B cell (primary cell): ENCODE data around the gene ANTXR2. TPM values are rescaled to one million over a fixed set of nuclear protein-coding genes. Genes with fewer than 3 reads are reported as not detected.

Experiments
- ATAC-seq: fragments of 200-7000 bp; cut with Tn5 transposase; one replicate; pipeline ENCODE4 v1.10.0; 2021; ENCODE audit warnings: low read depth, mild to moderate bottlenecking, moderate number of reproducible peaks, moderate library complexity
- CTCF ChIA-PET: fragments of 350-600 bp; sonication (Branson Sonifier 250); formaldehyde crosslinking; loops from one replicate; lab custom pipeline; 2021; ENCODE audit warnings: antibody characterized with exemption, inconsistent platforms; lab: Charles Lee
- POLR2A ChIA-PET: fragments of 350-600 bp; sonication (Branson Sonifier 250); formaldehyde crosslinking; loops from one replicate; lab custom pipeline; 2021; ENCODE audit warnings: antibody characterized with exemption; lab: Charles Lee
- DNase-seq: peaks from one replicate; pipeline ENCODE4 v3.0.0; 2013
- H2AFZ ChIP-seq: 2 replicates; pipeline ENCODE4 v1.6.1; 2012; ENCODE audit warnings: mild to moderate bottlenecking, low read depth, low read length; ENCODE audit not compliant: insufficient read depth, poor library complexity, severe bottlenecking
- H3K27ac ChIP-seq, 2 donors: 1 replicate in 1 of 2; 2 replicates in 1 of 2; pipeline ENCODE4 v1.5.1; 2012 to 2013; ENCODE audit warnings: low read length in 2 of 2, mild to moderate bottlenecking in 2 of 2, moderate library complexity in 1 of 2
- H3K27me3 ChIP-seq, 4 experiments: fragments of 200-600 bp in 1 of 4; sonication (generic) in 1 of 4; replicated peaks in 1 of 4; 1 replicate in 2 of 4; 2 replicates in 2 of 4; pipeline versions ENCODE4 v1.6.1 to v1.7.0; 2013 to 2016; ENCODE audit warnings: low read length in 3 of 4, mild to moderate bottlenecking in 2 of 4, mixed read lengths in 1 of 4, moderate library complexity in 1 of 4; ENCODE audit not compliant: insufficient read depth in 4 of 4, control insufficient read depth in 3 of 4; ENCODE audit errors: control extremely low read depth in 1 of 4
- H3K36me3 ChIP-seq, 2 experiments: replicated peaks in 1 of 2; 1 replicate in 1 of 2; 2 replicates in 1 of 2; pipeline versions ENCODE4 v1.6.1 to v1.7.1; 2013; ENCODE audit warnings: low read length in 1 of 2; ENCODE audit not compliant: insufficient read depth in 2 of 2, control insufficient read depth in 1 of 2; ENCODE audit errors: control extremely low read depth in 1 of 2, extremely low read depth in 1 of 2
- H3K4me1 ChIP-seq, 2 donors: fragments of 200-600 bp in 1 of 2; sonication (generic) in 1 of 2; 1 replicate in 1 of 2; 2 replicates in 1 of 2; pipeline versions ENCODE4 v1.5.1 to v1.6.1; 2013 to 2017; ENCODE audit warnings: low read length in 2 of 2; ENCODE audit not compliant: control insufficient read depth in 2 of 2, insufficient read depth in 2 of 2
- H3K4me2 ChIP-seq: replicated peaks from 2 replicates; pipeline ENCODE3; 2012; ENCODE audit warnings: mild to moderate bottlenecking, low read depth, low read length; ENCODE audit not compliant: poor library complexity, severe bottlenecking
- H3K4me3 ChIP-seq, 5 experiments: fragments of 200-600 bp in 1 of 5; sonication (generic) in 1 of 5; 1 replicate in 3 of 5; 2 replicates in 2 of 5; pipeline versions ENCODE4 v1.5.1 to v1.7.0; 2011 to 2016; ENCODE audit warnings: low read length in 4 of 5, mild to moderate bottlenecking in 4 of 5, low read depth in 2 of 5, control low read depth in 1 of 5, moderate library complexity in 1 of 5; ENCODE audit not compliant: insufficient read depth in 1 of 5; ENCODE audit errors: control extremely low read depth in 1 of 5, extremely low read depth in 1 of 5
- H3K79me2 ChIP-seq: fragments of 200-600 bp; sonication (generic); one replicate; pipeline ENCODE4 v1.6.0; 2016; ENCODE audit warnings: low read length; ENCODE audit not compliant: control insufficient read depth, insufficient read depth
- H3K9ac ChIP-seq: fragments of 200-600 bp; sonication (generic); 2 replicates; pipeline ENCODE4 v1.6.1; 2017; ENCODE audit warnings: mild to moderate bottlenecking, low read length, moderate library complexity
- H3K9me3 ChIP-seq, 3 donors: one replicate each; pipeline versions ENCODE4 v1.6.1 to v1.7.1; 2013; ENCODE audit warnings: low read length in 2 of 3; ENCODE audit not compliant: control insufficient read depth in 2 of 3, insufficient read depth in 1 of 3; ENCODE audit errors: control extremely low read depth in 1 of 3
- H4K20me1 ChIP-seq: 2 replicates; pipeline ENCODE4 v1.6.0; 2012; ENCODE audit warnings: mild to moderate bottlenecking, low read length; ENCODE audit not compliant: insufficient read depth, control insufficient read depth, poor library complexity, severe bottlenecking
- H3K27ac Mint-ChIP-seq: one replicate; pipeline ENCODE4 v1.8.0; 2021; ENCODE audit warnings: mixed read lengths
- H3K27me3 Mint-ChIP-seq: one replicate; pipeline ENCODE4 v1.8.0; 2021; ENCODE audit warnings: mixed read lengths
- H3K4me1 Mint-ChIP-seq: one replicate; pipeline ENCODE4 v1.8.0; 2021; ENCODE audit warnings: mixed read lengths
- H3K4me3 Mint-ChIP-seq: one replicate; pipeline ENCODE4 v1.8.0; 2021; ENCODE audit warnings: mixed read lengths
- H3K9me3 Mint-ChIP-seq: one replicate; pipeline ENCODE4 v1.8.0; 2022; ENCODE audit warnings: mixed read lengths; ENCODE audit not compliant: insufficient read depth
- EZH2 ChIP-seq: IDR thresholded peaks from 2 replicates; pipeline ENCODE4 v1.6.1; 2012; ENCODE audit warnings: borderline replicate concordance, low read depth, mild to moderate bottlenecking, moderate library complexity, low read length; ENCODE audit not compliant: insufficient read depth, poor library complexity, severe bottlenecking
- WGBS: methylation state at CpG from one replicate; pipeline ENCODE4 v1.1.5; 2013; ENCODE audit warnings: missing lambda C conversion rate; ENCODE audit not compliant: insufficient coverage; 5-methylcytosine and 5-hydroxymethylcytosine counted together
- intact Hi-C: fragments of 100-400 bp; cut with micrococcal nuclease; formaldehyde crosslinking; loops from one replicate; pipeline ENCODE4 v1.10.0; 2022
- polyA plus RNA-seq: library from polyadenylated mRNA; depleted of rRNA; stranded (reverse); fragments of >200 nt; gene quantifications from 2 replicates; pipeline ENCODE4 v1.2.3, GENCODE V29; 2012
- total RNA-seq, 2 donors: library from RNA; stranded (reverse); fragments of 120-200 nt in 1 of 2; gene quantifications; 1 replicate in 1 of 2; 2 replicates in 1 of 2; pipeline versions ENCODE4 v1.2.3 to v1.2.4, GENCODE V29; 2013 to 2022
- TF ChIP-seq, protein P1 (sequence below): fragments of 200-600 bp; IDR thresholded peaks from one replicate; pipeline ENCODE4 v1.8.0; 2022; ENCODE audit warnings: antibody characterized with exemption, mild to moderate bottlenecking

The ANTXR2 gene
- total and polyA plus RNA-seq, 2 donors (not counting 1 experiment from before 2014, with no cell fraction given), result 10.6 to 63.0 TPM

DNA sequence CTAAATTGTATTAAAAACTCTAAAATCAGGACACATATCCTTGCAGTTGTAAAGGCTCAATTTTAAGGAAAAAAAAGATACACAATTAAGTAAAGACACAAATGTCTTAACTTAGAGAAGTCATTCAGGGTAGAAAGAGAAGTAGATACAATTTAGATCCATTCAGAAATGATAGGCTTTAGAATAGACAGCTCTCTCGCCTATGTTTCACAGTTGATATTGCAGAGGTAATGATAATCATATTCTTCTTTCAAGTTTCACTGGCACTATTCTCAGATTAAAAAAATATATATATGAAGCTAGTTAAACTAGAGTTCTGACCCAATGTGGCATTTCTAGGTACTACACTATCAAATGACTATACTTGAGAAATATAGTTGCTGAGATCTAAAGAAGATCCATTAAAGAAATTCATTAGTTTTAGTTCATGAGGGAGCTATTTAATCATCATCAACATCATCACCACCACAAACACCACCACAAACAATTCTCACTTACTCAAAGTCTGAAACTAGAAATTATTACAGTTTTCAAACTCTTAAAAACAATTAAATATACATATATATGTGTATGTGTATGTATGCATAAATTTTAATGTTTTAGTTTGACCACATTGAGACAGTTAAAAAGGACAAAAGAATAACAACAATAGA lies 93.1 kb downstream of the ANTXR2 start:
- ChIA-PET POLR2A (no interaction called here), CTCF (interaction anchor here (0.6 kb wide), 1 partner anchor 88 kb away, joined by 3 read pairs; no protein-coding TSS in a partner anchor)
- Histone ChIP-seq H3K79me2 (no peaks in the 10 kb centered on the region), H3K27ac (no peak overlapping the region), H3K4me1 (no peaks in the 10 kb centered on the region), H3K9ac (no peak overlapping the region), H3K36me3 (peaks cover 18 to 40% of the 10 kb centered on the region in 2 experiments), H2AFZ (no peak overlapping the region), H3K9me3 (no peaks in the 10 kb centered on the region), H3K27me3 (no peaks in the 10 kb centered on the region), H4K20me1 (no peaks in the 10 kb centered on the region), H3K4me2 (no peak overlapping the region), H3K4me3 (no peak overlapping the region)
- no CpG with 5 or more reads among the region's 1 CpG for WGBS
- DNase-seq (no peak), ATAC-seq (no peak)
- no peaks in the 10 kb centered on the region for H3K9me3 Mint-ChIP-seq
- no peaks in the 10 kb centered on the region for H3K4me1 Mint-ChIP-seq
- no peak overlapping the region for H3K27ac Mint-ChIP-seq
- no peaks in the 10 kb centered on the region for H3K27me3 Mint-ChIP-seq
- H3K4me3 Mint-ChIP-seq, result no peak overlapping the region
- TF ChIP-seq, protein P1, sequence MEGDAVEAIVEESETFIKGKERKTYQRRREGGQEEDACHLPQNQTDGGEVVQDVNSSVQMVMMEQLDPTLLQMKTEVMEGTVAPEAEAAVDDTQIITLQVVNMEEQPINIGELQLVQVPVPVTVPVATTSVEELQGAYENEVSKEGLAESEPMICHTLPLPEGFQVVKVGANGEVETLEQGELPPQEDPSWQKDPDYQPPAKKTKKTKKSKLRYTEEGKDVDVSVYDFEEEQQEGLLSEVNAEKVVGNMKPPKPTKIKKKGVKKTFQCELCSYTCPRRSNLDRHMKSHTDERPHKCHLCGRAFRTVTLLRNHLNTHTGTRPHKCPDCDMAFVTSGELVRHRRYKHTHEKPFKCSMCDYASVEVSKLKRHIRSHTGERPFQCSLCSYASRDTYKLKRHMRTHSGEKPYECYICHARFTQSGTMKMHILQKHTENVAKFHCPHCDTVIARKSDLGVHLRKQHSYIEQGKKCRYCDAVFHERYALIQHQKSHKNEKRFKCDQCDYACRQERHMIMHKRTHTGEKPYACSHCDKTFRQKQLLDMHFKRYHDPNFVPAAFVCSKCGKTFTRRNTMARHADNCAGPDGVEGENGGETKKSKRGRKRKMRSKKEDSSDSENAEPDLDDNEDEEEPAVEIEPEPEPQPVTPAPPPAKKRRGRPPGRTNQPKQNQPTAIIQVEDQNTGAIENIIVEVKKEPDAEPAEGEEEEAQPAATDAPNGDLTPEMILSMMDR, result no peak
- no peak for TF ChIP-seq EZH2
- intact Hi-C loops, result no loop called here

DNA sequence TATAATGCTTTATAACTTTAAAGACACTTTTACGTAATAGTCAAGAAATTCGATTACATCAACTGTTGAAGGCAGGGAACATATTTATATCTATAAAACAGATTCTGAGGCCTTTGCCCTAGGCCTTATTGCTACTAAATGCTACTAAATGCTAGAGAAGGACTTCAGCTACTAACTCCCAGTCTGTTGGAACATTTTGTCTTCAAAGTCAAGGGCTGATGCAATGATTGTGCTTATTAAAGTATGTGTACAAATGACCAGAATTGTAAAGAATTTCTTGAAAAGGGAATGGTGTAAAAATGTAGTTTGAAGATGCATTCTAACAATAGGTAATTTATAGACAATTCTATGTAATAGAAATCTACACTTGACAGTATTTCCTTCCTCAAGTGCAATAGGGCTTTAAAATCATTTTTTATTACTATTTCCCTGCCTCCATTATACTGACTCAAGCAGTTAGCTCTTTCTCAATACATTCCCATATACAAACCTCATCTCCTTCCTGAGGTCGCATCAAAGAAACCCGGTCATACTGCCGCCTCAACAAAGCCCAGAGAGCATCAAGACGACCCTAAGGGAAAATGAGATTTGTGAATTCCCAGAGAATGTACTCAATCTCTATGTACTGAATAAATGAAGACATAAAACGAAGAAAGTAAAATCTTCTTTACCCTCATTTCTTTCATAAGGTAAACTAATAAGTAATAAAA lies 95.7 kb downstream of the ANTXR2 start:
- Histone ChIP-seq H3K79me2 (no peaks in the 10 kb centered on the region), H2AFZ (no peak overlapping the region), H3K36me3 (peaks cover 17 to 37% of the 10 kb centered on the region in 2 experiments), H4K20me1 (no peaks in the 10 kb centered on the region), H3K9ac (no peak overlapping the region), H3K4me3 (no peak overlapping the region), H3K4me1 (no peaks in the 10 kb centered on the region), H3K4me2 (no peak overlapping the region), H3K27me3 (no peaks in the 10 kb centered on the region), H3K9me3 (no peaks in the 10 kb centered on the region), H3K27ac (no peak overlapping the region)
- Mint-ChIP-seq H3K9me3 (no peaks in the 10 kb centered on the region), H3K4me3 (no peak overlapping the region), H3K27ac (no peak overlapping the region), H3K27me3 (no peaks in the 10 kb centered on the region), H3K4me1 (no peaks in the 10 kb centered on the region)
- intact Hi-C loops, result no loop called here
- TF ChIP-seq EZH2, result no peak
- TF ChIP-seq, protein P1, result no peak
- ChIA-PET POLR2A (no interaction called here), CTCF (no interaction called here)
- ATAC-seq (no peak), DNase-seq (no peak)
- WGBS, result no CpG with 5 or more reads among the region's 7 CpGs
